Stomach (tissue), 4 donors: Measurements from ENCODE around the gene CYP27C1.

Source experiments
- EP300 ChIP-seq: sonication (generic); formaldehyde crosslinking; IDR thresholded peaks from one replicate; pipeline ENCODE4 v1.6.1; 2017; ENCODE audit warnings: antibody characterized with exemption
- POLR2A ChIP-seq, 4 donors: fragments of 450-650 bp; IDR thresholded peaks; one replicate each; pipeline ENCODE4 v1.6.1; 2016; ENCODE audit warnings: antibody characterized with exemption in 4 of 4, control low read depth in 2 of 4, mild to moderate bottlenecking in 1 of 4, moderate library complexity in 1 of 4
- POLR2AphosphoS5 ChIP-seq, 3 donors: sonication (generic); formaldehyde crosslinking; IDR thresholded peaks; one replicate each; pipeline ENCODE4 v1.6.1; 2016; ENCODE audit warnings: antibody characterized with exemption in 3 of 3
- TF ChIP-seq, protein P1 (sequence below), 7 experiments: fragments of 450-650 bp in 4 of 7; fragments of 200-600 bp in 3 of 7; sonication (generic) in 3 of 7; IDR thresholded peaks; one replicate each; pipeline ENCODE4 v1.5.1; 2016 to 2019; ENCODE audit warnings: antibody characterized with exemption in 7 of 7, control low read depth in 2 of 7, mild to moderate bottlenecking in 1 of 7

DNA sequence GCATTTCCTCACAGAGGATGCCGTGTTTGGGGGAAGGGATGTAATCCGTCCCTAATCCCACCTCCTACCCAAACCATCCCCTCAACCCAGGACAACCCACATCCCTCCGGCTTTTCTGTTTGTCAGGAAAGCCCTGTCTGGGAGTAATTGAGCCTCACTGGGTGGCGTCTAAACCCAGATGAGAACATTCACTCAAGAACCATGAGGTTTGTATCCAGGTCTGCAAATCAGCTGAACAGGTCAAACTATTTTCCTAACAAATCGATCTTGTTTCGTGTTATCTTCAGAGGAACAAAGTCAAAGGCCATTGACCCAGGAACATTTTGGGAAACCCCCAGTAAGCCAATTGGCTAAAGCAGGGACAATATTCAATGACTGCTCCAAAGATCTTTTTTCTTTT is 25.7 kb downstream of the CYP27C1 start:
- TF ChIP-seq, protein P1, sequence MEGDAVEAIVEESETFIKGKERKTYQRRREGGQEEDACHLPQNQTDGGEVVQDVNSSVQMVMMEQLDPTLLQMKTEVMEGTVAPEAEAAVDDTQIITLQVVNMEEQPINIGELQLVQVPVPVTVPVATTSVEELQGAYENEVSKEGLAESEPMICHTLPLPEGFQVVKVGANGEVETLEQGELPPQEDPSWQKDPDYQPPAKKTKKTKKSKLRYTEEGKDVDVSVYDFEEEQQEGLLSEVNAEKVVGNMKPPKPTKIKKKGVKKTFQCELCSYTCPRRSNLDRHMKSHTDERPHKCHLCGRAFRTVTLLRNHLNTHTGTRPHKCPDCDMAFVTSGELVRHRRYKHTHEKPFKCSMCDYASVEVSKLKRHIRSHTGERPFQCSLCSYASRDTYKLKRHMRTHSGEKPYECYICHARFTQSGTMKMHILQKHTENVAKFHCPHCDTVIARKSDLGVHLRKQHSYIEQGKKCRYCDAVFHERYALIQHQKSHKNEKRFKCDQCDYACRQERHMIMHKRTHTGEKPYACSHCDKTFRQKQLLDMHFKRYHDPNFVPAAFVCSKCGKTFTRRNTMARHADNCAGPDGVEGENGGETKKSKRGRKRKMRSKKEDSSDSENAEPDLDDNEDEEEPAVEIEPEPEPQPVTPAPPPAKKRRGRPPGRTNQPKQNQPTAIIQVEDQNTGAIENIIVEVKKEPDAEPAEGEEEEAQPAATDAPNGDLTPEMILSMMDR (IDR thresholded peaks at IDR 0.05) = no peak
- no peak for TF ChIP-seq POLR2A (IDR thresholded peaks at IDR 0.05)
- no peak for TF ChIP-seq EP300
- TF ChIP-seq POLR2AphosphoS5 (IDR thresholded peaks at IDR 0.05) = no peak
